ENCODE data around the gene PCDHA3.
"Not testable (repeated sequence)": the region's sequence is repeated elsewhere in the genome, so short reads cannot be mapped to it uniquely, and the experiment has no call there.

PCDHA3 gene

GRCh38 chr5:140808889-140809291 is 8.0 kb downstream of the PCDHA3 start:
- in situ Hi-C loops (cut with HindIII; ENCODE audit: low sequenced_read_pairs) = no loop called here

- in situ Hi-C loops (cut with HindIII; ENCODE audit: low sequenced_read_pairs) = no loop called here
These were observed 20.8 kb downstream of the PCDHA3 start, which contains the start of gene PCDHA5 for GRCh38 chr5:140821375-140822280. Gene PCDHA5, plus strand, starts transcription at chr5:140821613.

DNA sequence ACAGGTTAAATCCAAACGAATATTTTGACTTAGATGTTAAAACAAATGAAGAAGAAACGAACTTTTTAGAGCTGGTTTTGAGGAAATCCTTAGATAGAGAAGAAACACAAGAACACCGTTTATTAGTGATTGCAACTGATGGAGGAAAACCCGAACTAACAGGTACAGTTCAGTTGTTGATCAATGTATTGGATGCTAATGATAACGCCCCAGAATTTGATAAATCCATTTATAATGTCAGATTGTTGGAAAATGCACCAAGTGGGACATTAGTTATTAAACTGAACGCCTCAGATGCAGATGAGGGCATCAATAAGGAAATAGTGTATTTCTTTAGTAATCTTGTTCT is 21.4 kb downstream of the PCDHA3 start:
- in situ Hi-C loops (cut with HindIII; ENCODE audit: low sequenced_read_pairs) = no loop called here

DNA sequence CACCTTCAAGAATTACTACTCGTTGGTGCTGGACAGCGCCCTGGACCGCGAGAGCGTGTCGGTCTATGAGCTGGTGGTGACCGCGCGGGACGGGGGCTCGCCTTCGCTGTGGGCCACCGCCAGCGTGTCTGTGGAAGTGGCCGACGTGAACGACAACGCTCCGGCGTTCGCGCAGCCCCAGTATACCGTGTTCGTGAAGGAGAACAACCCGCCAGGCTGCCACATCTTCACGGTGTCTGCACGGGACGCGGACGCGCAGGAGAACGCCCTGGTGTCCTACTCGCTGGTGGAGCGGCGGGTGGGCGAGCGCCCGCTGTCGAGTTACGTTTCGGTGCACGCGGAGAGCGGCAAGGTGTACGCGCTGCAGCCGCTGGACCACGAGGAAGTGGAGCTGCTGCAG is 22.1 kb downstream of the PCDHA3 start:
- in situ Hi-C loops (cut with HindIII; ENCODE audit: low sequenced_read_pairs) = not testable (repeated sequence)

- in situ Hi-C loops (cut with HindIII; ENCODE audit: low sequenced_read_pairs) = no loop called here
These were observed 22.6 kb downstream of the PCDHA3 start for GRCh38 chr5:140823475-140823874.

DNA sequence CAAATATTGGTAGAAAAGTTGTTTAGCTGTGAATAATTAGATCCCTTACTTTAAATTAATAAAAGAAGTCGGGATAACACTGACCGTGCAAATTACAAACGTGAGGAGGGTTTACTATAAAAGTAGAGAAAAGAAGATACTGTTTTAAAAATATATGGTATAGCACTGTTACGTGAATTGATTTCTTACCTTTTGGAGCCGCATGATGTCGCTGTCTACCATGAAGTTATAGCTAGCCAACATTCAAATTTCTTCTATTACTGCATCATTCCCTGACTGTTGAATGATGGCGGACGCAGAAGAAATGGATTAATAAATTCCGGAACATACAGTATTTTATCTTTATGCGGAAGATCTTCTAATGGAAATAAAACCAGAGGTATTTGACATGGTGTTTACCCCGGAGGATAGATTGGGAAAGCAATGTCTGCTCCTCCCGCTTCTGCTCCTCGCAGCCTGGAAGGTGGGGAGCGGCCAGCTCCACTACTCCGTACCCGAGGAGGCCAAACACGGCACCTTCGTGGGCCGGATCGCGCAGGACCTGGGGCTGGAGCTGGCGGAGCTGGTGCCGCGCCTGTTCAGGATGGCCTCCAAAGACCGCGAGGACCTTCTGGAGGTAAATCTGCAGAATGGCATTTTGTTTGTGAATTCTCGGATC is 27.0 kb downstream of the PCDHA3 start, which contains the start of gene PCDHA6:
PCDHA6 (plus strand) TSS at position 257 of the 658 bp plus-strand sequence; CDS start at position 389, 132 bp downstream.
- in situ Hi-C loops (cut with HindIII; ENCODE audit: low sequenced_read_pairs) = no loop called here

GRCh38 chr5:140828362-140828737 is 27.5 kb downstream of the PCDHA3 start:
- in situ Hi-C loops (cut with HindIII; ENCODE audit: low sequenced_read_pairs) = no loop called here

- in situ Hi-C loops (cut with HindIII; ENCODE audit: low sequenced_read_pairs) = not testable (repeated sequence)
These were observed 28.9 kb downstream of the PCDHA3 start for GRCh38 chr5:140829511-140830501.

DNA sequence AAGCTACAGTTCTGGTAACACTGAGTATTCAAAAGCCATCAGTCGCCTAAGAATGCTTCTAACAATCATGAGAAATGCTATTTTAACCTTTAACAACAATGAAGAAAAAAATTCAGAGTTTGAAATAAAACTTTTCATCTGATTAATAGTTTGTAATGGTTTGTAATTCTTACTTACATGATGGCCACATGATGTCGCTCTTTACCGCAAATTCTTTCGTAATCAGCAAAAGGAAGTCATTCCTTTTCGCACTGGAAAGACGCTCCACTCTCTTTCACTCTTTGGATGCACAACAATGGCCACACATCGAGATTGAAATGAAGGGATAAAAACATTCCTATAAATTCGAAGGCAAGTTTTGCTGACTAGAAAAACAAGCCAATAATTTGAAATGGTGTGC is 33.1 kb downstream of the PCDHA3 start, which contains the start of gene PCDHA7:
PCDHA7 (plus strand) TSS at position 277 of the 400 bp plus-strand sequence; CDS start at position 392, 115 bp downstream.
- in situ Hi-C loops (cut with HindIII; ENCODE audit: low sequenced_read_pairs) = no loop called here

- in situ Hi-C loops (cut with HindIII; ENCODE audit: low sequenced_read_pairs) = not testable (repeated sequence)
These were observed 33.7 kb downstream of the PCDHA3 start for GRCh38 chr5:140834439-140835008.

- in situ Hi-C loops (cut with HindIII; ENCODE audit: low sequenced_read_pairs) = no loop called here
These were observed 35.0 kb downstream of the PCDHA3 start for GRCh38 chr5:140835622-140836510.

DNA sequence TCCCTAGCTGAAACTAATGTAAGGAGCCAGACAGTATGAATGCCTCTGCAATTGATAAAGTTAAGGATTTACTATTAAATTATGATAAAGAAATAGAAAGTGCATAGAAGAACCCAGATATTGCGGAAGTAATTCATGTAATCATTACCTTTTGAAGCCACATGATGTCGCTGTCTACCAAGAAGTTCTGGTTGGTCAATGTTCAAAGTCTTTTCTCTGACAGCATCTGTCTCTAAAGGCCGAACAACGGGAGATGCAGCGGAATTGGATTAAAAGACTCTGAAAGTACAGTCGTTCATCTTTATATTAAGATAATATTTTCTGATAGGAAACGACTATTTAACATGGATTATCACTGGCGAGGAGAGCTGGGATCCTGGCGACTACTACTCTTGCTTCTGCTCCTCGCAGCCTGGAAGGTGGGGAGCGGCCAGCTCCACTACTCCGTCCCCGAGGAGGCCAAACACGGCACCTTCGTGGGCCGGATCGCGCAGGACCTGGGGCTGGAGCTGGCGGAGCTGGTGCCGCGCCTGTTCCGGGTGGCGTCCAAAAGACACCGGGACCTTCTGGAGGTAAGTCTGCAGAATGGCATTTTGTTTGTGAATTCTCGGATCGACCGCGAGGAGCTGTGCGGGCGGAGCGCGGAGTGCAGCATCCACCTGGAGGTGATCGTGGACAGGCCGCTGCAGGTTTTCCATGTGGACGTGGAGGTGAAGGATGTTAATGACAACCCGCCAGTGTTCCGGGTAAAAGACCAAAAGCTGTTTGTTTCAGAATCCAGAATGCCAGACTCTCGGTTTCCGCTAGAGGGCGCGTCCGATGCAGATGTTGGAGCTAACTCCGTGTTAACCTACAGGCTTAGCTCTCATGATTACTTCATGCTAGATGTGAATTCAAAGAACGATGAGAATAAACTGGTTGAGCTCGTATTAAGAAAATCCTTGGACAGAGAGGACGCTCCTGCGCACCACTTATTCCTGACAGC is 40.4 kb downstream of the PCDHA3 start, which contains the start of gene PCDHA8:
PCDHA8 (plus strand) TSS at position 210 of the 985 bp plus-strand sequence; CDS start at position 345, 135 bp downstream.
- in situ Hi-C loops (cut with HindIII; ENCODE audit: low sequenced_read_pairs) = no loop called here

- in situ Hi-C loops (cut with HindIII; ENCODE audit: low sequenced_read_pairs) = no loop called here
These were observed 42.2 kb downstream of the PCDHA3 start for GRCh38 chr5:140842798-140843733.

- in situ Hi-C loops (cut with HindIII; ENCODE audit: low sequenced_read_pairs) = not testable (repeated sequence)
These were observed 47.6 kb downstream of the PCDHA3 start, which contains the start of gene PCDHA9 for GRCh38 chr5:140848139-140849102. Gene PCDHA9, plus strand, starts transcription at chr5:140848382. Its CDS starts 114 bp downstream, at chr5:140848496.

GRCh38 chr5:140849831-140850634 is 49.2 kb downstream of the PCDHA3 start:
- in situ Hi-C loops (cut with HindIII; ENCODE audit: low sequenced_read_pairs) = not testable (repeated sequence)

All from DLD1 (cell line).